Skeletal muscle tissue (tissue), 5 donors: ENCODE measurements around the gene USP17L30. TPM values are rescaled to one million over a fixed set of nuclear protein-coding genes. Genes with fewer than 3 reads are reported as not detected.
"Not testable (repeated sequence)": the region's sequence is repeated elsewhere in the genome, so short reads cannot be mapped to it uniquely, and the experiment has no call there.

ENCODE experiments used
- H3K27ac ChIP-seq: one replicate; pipeline ENCODE4 v1.7.0; 2013; ENCODE audit warnings: mild to moderate bottlenecking, low read depth, low read length, inconsistent platforms
- H3K27me3 ChIP-seq, 3 donors: one replicate each; pipeline ENCODE4 v1.7.0; 2013; ENCODE audit warnings: low read length in 3 of 3; ENCODE audit not compliant: control insufficient read depth in 3 of 3, insufficient read depth in 3 of 3
- H3K36me3 ChIP-seq, 3 donors: one replicate each; pipeline ENCODE4 v1.7.0; 2013; ENCODE audit warnings: low read length in 3 of 3; ENCODE audit not compliant: control insufficient read depth in 3 of 3, insufficient read depth in 3 of 3
- H3K4me1 ChIP-seq, 3 donors: one replicate each; pipeline ENCODE4 v1.7.0; 2013; ENCODE audit warnings: low read length in 3 of 3, mild to moderate bottlenecking in 3 of 3; ENCODE audit not compliant: control insufficient read depth in 3 of 3, insufficient read depth in 3 of 3
- H3K4me3 ChIP-seq, 3 donors: one replicate each; pipeline ENCODE4 v1.7.0; 2013; ENCODE audit warnings: low read length in 3 of 3
- H3K9ac ChIP-seq, 3 donors: one replicate each; pipeline ENCODE4 v1.7.0; 2013; ENCODE audit warnings: low read length in 3 of 3, mild to moderate bottlenecking in 3 of 3, moderate library complexity in 2 of 3, low read depth in 1 of 3
- H3K9me3 ChIP-seq, 3 donors: one replicate each; pipeline ENCODE4 v1.7.0; 2013; ENCODE audit warnings: low read length in 3 of 3; ENCODE audit not compliant: control insufficient read depth in 3 of 3
- small RNA-seq: library from RNA; depleted of rRNA; stranded (forward); fragments of <200 nt; gene quantifications from one replicate; pipeline ENCODE3, GENCODE V24; 2014
- total RNA-seq: library from RNA; depleted of rRNA; stranded (reverse); fragments of >200 nt; gene quantifications from one replicate; pipeline ENCODE4 v1.2.3, GENCODE V29; 2014
- donor health status: Osteomylitis.

The USP17L30 gene
- total RNA-seq, 1 donor from 2014 or later, result not detected

DNA sequence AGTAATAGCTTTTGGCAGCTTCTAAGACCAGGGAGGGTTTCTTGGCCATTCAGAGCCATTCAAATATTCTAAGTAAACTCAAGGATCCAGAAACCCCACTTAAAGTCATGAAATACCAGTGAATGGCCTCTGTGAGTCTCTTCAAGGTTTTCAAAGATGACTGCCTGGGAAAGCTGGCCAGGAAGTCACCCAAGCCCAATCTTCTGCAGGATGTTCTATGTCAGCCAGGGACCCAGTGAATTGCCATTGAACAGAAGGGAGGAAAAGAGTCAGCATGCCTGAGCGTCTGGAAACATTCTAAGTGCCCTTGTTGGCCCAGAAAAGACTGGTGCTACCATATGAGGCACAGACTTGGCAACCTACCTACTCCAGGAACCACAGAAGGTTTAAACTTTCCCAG is 17.0 kb downstream of the USP17L30 start:
- H3K36me3 ChIP-seq, H3K4me1 ChIP-seq, H3K27me3 ChIP-seq, H3K27ac ChIP-seq, H3K4me3 ChIP-seq, H3K9ac ChIP-seq, H3K9me3 ChIP-seq: not testable (repeated sequence)

DNA sequence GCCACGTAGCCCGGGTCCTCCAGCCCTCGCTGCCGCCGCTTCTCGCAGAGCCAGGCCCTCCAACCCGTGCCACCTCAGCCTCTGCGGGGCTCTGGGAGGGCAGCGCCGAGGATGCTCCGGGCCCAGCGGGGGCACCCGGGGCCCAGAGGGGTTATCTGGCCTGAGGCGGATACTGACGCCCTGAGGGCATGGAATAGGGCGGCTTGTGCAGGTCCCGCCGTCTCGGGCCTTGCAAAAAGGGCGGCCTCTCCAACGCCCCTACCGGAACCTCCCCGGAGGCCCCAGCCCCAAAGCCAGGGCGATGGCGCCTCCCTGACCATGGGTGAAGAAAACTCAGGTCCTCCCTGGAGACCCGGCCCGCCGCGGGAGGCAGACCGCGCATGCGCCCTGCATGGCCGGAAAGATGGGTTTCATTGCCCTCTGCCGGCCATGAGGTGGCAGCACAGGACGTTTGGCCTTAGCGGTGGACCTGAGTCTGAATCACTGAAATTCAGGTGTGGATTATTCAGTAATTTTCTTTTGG is 18.1 kb downstream of the USP17L30 start:
- not testable (repeated sequence) for H3K27ac ChIP-seq, H3K27me3 ChIP-seq, H3K9me3 ChIP-seq, H3K36me3 ChIP-seq, H3K4me1 ChIP-seq
- peak overlapping the region in 1 of 3 donors; percentile 52 for H3K4me3 ChIP-seq
- peak overlapping the region in 1 of 3 donors; percentile 68 for H3K9ac ChIP-seq

DNA sequence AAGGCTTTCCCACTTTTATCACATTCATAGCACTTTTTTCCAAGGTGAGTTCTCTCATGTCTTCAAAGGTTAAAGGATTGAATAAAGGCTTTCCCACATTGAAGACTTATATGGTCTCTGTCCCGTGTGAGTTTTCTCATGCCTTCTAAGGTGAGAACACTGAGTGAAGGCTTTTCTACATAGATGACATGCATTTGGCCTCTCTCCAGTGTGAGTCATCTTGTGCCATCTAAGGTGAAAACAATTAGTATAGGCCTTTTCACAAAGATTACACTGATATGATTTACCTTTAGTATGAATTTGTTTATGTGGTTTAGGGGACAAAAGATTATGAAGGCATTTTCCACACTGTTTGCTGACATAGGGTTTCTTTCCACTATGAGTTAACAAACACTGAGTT is 21.2 kb downstream of the USP17L30 start:
- Histone ChIP-seq H3K27me3 (no peaks in the 10 kb centered on the region), H3K9me3 (no peaks in the 10 kb centered on the region), H3K36me3 (no peaks in the 10 kb centered on the region), H3K27ac (no peak overlapping the region), H3K4me1 (no peaks in the 10 kb centered on the region), H3K4me3 (no peak overlapping the region), H3K9ac (no peak overlapping the region)

DNA sequence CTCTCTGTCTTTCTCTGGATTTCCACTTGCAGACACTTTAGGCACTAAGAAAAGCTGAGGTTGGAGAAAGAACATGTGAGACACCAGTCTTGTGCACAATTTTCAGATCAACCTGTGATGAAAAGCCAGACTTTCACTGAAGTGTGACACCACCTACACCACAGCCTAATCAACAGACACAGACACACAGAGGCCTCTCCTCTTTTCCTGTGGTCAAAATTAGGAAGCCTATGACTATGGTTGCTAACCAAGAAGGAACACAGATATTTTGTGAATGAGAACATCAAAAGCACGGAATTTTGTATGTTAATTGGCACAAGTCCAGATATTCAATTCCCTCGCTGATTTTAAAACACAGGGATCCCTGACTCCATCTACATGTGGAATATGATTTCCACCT is 26.1 kb downstream of the USP17L30 start:
- not testable (repeated sequence) for H3K9me3 ChIP-seq, H3K4me1 ChIP-seq, H3K4me3 ChIP-seq, H3K27me3 ChIP-seq, H3K36me3 ChIP-seq, H3K9ac ChIP-seq, H3K27ac ChIP-seq

DNA sequence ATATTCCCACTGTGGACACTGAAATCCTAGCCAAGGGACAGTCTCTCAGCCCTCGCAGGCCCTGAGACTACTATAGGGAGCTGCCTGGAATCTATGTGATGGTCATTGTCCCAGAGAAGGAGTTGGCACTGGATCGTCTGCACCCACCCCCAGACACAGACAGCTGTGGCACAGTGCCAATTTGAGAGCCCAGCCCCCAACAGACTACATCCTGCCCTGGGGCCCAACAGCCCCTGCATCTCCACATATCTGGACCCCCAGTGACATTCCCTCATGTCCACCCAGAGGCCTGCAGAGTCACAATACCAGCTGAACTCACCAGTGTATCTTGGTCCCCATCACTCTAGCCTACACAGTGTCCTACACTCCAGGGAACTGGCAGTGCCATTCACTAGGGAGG is 42.8 kb downstream of the USP17L30 start:
- not testable (repeated sequence) for H3K36me3 ChIP-seq, H3K9ac ChIP-seq, H3K9me3 ChIP-seq, H3K4me1 ChIP-seq, H3K4me3 ChIP-seq, H3K27ac ChIP-seq, H3K27me3 ChIP-seq

DNA sequence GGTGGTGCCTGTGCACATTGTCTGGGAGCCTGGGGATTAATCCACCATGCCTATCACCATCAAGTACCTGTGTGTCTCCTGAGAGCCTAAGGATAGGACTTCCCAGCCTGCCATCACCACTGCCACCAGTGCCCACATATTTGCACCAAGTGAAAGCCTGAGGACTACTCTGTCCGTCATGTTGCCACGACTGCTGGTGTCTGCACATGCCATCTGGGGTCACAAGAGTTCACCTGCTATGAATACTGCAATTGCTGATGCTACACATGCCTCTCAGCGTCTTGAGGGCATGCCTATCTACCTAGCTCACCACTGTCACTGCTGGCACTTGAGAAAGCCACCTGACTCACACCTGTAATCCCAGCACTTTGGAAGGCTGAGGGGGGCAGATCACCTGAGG is 43.6 kb downstream of the USP17L30 start:
- H3K4me3 ChIP-seq, H3K36me3 ChIP-seq, H3K4me1 ChIP-seq, H3K9me3 ChIP-seq, H3K27ac ChIP-seq, H3K27me3 ChIP-seq, H3K9ac ChIP-seq: not testable (repeated sequence)

DNA sequence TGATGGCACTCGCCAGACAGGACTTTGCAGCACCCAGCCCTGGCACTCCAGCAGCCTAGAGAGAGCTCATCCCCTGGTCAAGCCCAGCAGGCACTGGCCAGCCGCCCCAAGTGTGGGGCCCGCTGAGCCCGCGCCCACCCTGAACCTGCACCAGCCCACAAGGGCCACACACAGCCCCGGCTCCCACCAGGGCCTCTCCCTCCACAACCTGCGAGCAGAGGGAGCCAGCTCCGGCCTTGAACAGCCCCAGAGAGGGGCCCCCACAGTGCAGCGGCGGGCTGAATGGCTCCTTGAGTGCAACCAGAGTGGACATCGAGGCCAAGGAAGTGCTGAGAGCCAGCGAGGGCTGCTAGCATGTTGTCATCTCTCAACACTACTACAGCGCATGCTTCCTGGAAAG is 46.9 kb downstream of the USP17L30 start:
- H3K4me3 ChIP-seq, result no peak overlapping the region
- H3K9me3 ChIP-seq, result no peaks in the 10 kb centered on the region
- no peaks in the 10 kb centered on the region for H3K36me3 ChIP-seq
- H3K9ac ChIP-seq, result no peak overlapping the region
- no peak overlapping the region for H3K27ac ChIP-seq
- no peaks in the 10 kb centered on the region for H3K4me1 ChIP-seq
- no peaks in the 10 kb centered on the region for H3K27me3 ChIP-seq

Small RNA genes within 50 kb of the gene (small RNA-seq; reads per million reads assigned to genes)
- not detected for gene RNA5SP153

Other genes starting within 250 kb of the USP17L30 start
- not detected for gene FAM90A26, start 192.7 kb upstream of the USP17L30 start, total RNA-seq
- gene USP17L10, start 152.5 kb upstream of the USP17L30 start, total RNA-seq, result not detected
- not detected for gene USP17L11, start 147.7 kb upstream of the USP17L30 start, total RNA-seq
- gene USP17L12, start 143.0 kb upstream of the USP17L30 start, total RNA-seq, result not detected
- gene USP17L13, start 138.2 kb upstream of the USP17L30 start, total RNA-seq, result not detected
- not detected for gene USP17L15, start 128.7 kb upstream of the USP17L30 start, total RNA-seq
- not detected for gene USP17L17, start 119.2 kb upstream of the USP17L30 start, total RNA-seq
- gene USP17L18, start 114.5 kb upstream of the USP17L30 start, total RNA-seq, result not detected
- not detected for gene USP17L19, start 109.8 kb upstream of the USP17L30 start, total RNA-seq
- not detected for gene USP17L20, start 105.0 kb upstream of the USP17L30 start, total RNA-seq
- gene USP17L21, start 100.3 kb upstream of the USP17L30 start, total RNA-seq, result not detected
- gene USP17L22, start 95.5 kb upstream of the USP17L30 start, total RNA-seq, result not detected
- not detected for gene USP17L24, start 38.0 kb upstream of the USP17L30 start, total RNA-seq
- gene USP17L25, start 33.2 kb upstream of the USP17L30 start, total RNA-seq, result not detected
- gene USP17L26, start 28.5 kb upstream of the USP17L30 start, total RNA-seq, result not detected
- not detected for gene USP17L5, start 23.7 kb upstream of the USP17L30 start, total RNA-seq
- not detected for gene USP17L27, start 19.0 kb upstream of the USP17L30 start, total RNA-seq
- gene USP17L28, start 14.2 kb upstream of the USP17L30 start, total RNA-seq, result not detected
- not detected for gene USP17L29, start 9.5 kb upstream of the USP17L30 start, total RNA-seq
- not detected for gene DEFB131A, start 81.3 kb downstream of the USP17L30 start, total RNA-seq